Adrenal gland (tissue), 12 donors: ENCODE measurements around the gene ADAMTS20. TPM values are rescaled to one million over a fixed set of nuclear protein-coding genes. Genes with fewer than 3 reads are reported as not detected.

Experiments
- DNase-seq, 7 donors: peaks; one replicate each; pipeline ENCODE4 v3.0.0-alpha.2; 2019 to 2020
- H3K27ac ChIP-seq, 5 donors: fragments of 200-600 bp; sonication (generic) in 4 of 5; 1 replicate in 3 of 5; 2 replicates in 2 of 5; pipeline versions ENCODE4 v1.5.1 to v1.8.0; 2016 to 2020; ENCODE audit warnings: mild to moderate bottlenecking in 1 of 5
- H3K27me3 ChIP-seq: fragments of 200-600 bp; 2 replicates; pipeline ENCODE4 v1.8.0; 2021
- H3K36me3 ChIP-seq, 2 donors: fragments of 200-600 bp; replicated peaks in 1 of 2; 1 replicate in 1 of 2; 2 replicates in 1 of 2; pipeline versions ENCODE4 v1.5.1 to v1.8.0; 2018 to 2022
- H3K4me1 ChIP-seq, 2 donors: fragments of 200-600 bp; replicated peaks in 1 of 2; 1 replicate in 1 of 2; 2 replicates in 1 of 2; pipeline versions ENCODE4 v1.5.1 to v1.8.0; 2018 to 2021
- H3K4me3 ChIP-seq, 4 donors: fragments of 200-600 bp; sonication (generic) in 3 of 4; one replicate each; pipeline ENCODE4 v1.5.1; 2016 to 2018
- H3K9me3 ChIP-seq, 3 donors: fragments of 200-600 bp; sonication (generic) in 1 of 3; replicated peaks in 1 of 3; 1 replicate in 2 of 3; 2 replicates in 1 of 3; pipeline versions ENCODE4 v1.5.1 to v1.8.0; 2016 to 2021
- CTCF ChIP-seq, 6 experiments: fragments of 450-650 bp in 4 of 6; fragments of 200-600 bp in 2 of 6; sonication (generic) in 1 of 6; IDR thresholded peaks; 1 replicate in 5 of 6; 2 replicates in 1 of 6; pipeline versions ENCODE4 v1.5.1 to v1.8.0; 2016 to 2021; ENCODE audit warnings: antibody characterized with exemption in 6 of 6, mild to moderate bottlenecking in 2 of 6, moderate library complexity in 1 of 6
- POLR2A ChIP-seq, 2 donors: fragments of 450-650 bp; IDR thresholded peaks; one replicate each; pipeline ENCODE4 v1.6.1; 2017; ENCODE audit warnings: antibody characterized with exemption in 2 of 2, mild to moderate bottlenecking in 2 of 2, moderate library complexity in 1 of 2
- WGBS, 4 donors: extraction: QIAGEN DNeasy Blood & Tissue Kit in 2 of 4; methylation state at CpG; one replicate each; pipeline versions ENCODE4 v1.1.5 to v1.1.7; 2013 to 2017; 5-methylcytosine and 5-hydroxymethylcytosine counted together
- intact Hi-C, 2 donors: fragments of 100-400 bp; cut with DNase I; formaldehyde crosslinking; loops; one replicate each; pipeline versions ENCODE4 v1.14.1 to v1.15.0; 2022 to 2023
- polyA plus RNA-seq, 3 donors: library from polyadenylated mRNA; stranded (reverse); fragments of 200-250 nt in 2 of 3; fragments of 350-450 nt in 1 of 3; fragmentation: Illumina TruSeq in 1 of 3; extraction: RNeasy Lipid Tissue Mini Kit (QIAGEN cat#74804) in 1 of 3; gene quantifications; one replicate each; pipeline ENCODE4 v1.2.3, GENCODE V29; 2013 to 2014
- total RNA-seq, 9 donors: library from RNA; depleted of rRNA in 4 of 9; stranded (reverse); fragments of >200 nt in 4 of 9; fragments of 120-200 nt in 1 of 9; fragmentation: NEBNext Ultra II Directional in 1 of 9; extraction: Animal tissue kit (Norgen Biotek cat#: 25700) in 1 of 9; gene quantifications; one replicate each; pipeline versions ENCODE4 v1.1.0 to v1.2.4, GENCODE V29; 2013 to 2023
- donor health status: healthy with polysubstance abuse.
- donor health status: Bipolar disorder and iron deficiency.
- donor health status: DM: yes; HTN: yes; CAD: no.
- donor health status: DM: no; HTN: no; CAD: no.
- donor health status: DM: no; HTN: no; CAD: no.
- donor health status: DM: yes; HTN: yes; CAD: no.

ADAMTS20 gene
- total and polyA plus RNA-seq, 12 donors, result 0.04 to 0.43 (median 0.28) TPM; not detected in 9

GRCh38 chr12:43436597-43436996, 115.4 kb downstream of the ADAMTS20 start:
- intact Hi-C loops, result no loop called here
- WGBS, 4 donors, result 69 to 86% (median 74%) methylated on average over 4 of the region's 4 CpGs
- TF ChIP-seq POLR2A (IDR thresholded peaks at IDR 0.05) (no peak), CTCF (IDR thresholded peaks at IDR 0.05) (no peak)

GRCh38 chr12:43434614-43435013, 117.4 kb downstream of the ADAMTS20 start:
- Histone ChIP-seq H3K4me3 (no peak overlapping the region), H3K27me3 (no peaks in the 10 kb centered on the region), H3K36me3 (no peaks in the 10 kb centered on the region), H3K9me3 (no peaks in the 10 kb centered on the region), H3K4me1 (no peaks in the 10 kb centered on the region), H3K27ac (no peak overlapping the region)
- DNase-seq, result no peak
- intact Hi-C loops, result no loop called here
- no peak for TF ChIP-seq POLR2A (IDR thresholded peaks at IDR 0.05)
- no peak for TF ChIP-seq CTCF (IDR thresholded peaks at IDR 0.05)
- WGBS, 4 donors, result 14 to 78% (median 54%) methylated on average over 2 of the region's 2 CpGs

More at GRCh38 chr12:43436597-43436996, 115.4 kb downstream of the ADAMTS20 start:
- Histone ChIP-seq H3K4me3 (no peak overlapping the region), H3K36me3 (no peaks in the 10 kb centered on the region), H3K27ac (no peak overlapping the region), H3K4me1 (no peaks in the 10 kb centered on the region), H3K27me3 (no peaks in the 10 kb centered on the region), H3K9me3 (no peaks in the 10 kb centered on the region)
- DNase-seq, result no peak

GRCh38 chr12:43428088-43428600, 123.9 kb downstream of the ADAMTS20 start:
- H3K4me3 ChIP-seq, result no peak overlapping the region
- H3K27ac ChIP-seq, result no peak overlapping the region
- intact Hi-C loops, result no loop called here
- no peaks in the 10 kb centered on the region for H3K36me3 ChIP-seq
- no peaks in the 10 kb centered on the region for H3K27me3 ChIP-seq
- H3K4me1 ChIP-seq, result no peaks in the 10 kb centered on the region
- DNase-seq, result no peak
- TF ChIP-seq CTCF (IDR thresholded peaks at IDR 0.05) (no peak), POLR2A (IDR thresholded peaks at IDR 0.05) (no peak)
- H3K9me3 ChIP-seq, result no peaks in the 10 kb centered on the region
- WGBS, 4 donors, result 69 to 72% (median 71%) methylated on average over 5 of the region's 5 CpGs

- 80 to 88% (median 84%) methylated on average over 3 of the region's 3 CpGs for WGBS, 4 donors
- Histone ChIP-seq H3K4me3 (no peak overlapping the region), H3K27me3 (no peaks in the 10 kb centered on the region), H3K9me3 (no peaks in the 10 kb centered on the region), H3K27ac (no peak overlapping the region), H3K4me1 (no peaks in the 10 kb centered on the region), H3K36me3 (no peaks in the 10 kb centered on the region)
- intact Hi-C loops, result no loop called here
- no peak for DNase-seq
- TF ChIP-seq CTCF (IDR thresholded peaks at IDR 0.05), result no peak
- TF ChIP-seq POLR2A (IDR thresholded peaks at IDR 0.05), result no peak
These were observed 126.6 kb downstream of the ADAMTS20 start for GRCh38 chr12:43425361-43425760.
